ENCODE measurements around the gene CYRIA.

The CYRIA gene

DNA sequence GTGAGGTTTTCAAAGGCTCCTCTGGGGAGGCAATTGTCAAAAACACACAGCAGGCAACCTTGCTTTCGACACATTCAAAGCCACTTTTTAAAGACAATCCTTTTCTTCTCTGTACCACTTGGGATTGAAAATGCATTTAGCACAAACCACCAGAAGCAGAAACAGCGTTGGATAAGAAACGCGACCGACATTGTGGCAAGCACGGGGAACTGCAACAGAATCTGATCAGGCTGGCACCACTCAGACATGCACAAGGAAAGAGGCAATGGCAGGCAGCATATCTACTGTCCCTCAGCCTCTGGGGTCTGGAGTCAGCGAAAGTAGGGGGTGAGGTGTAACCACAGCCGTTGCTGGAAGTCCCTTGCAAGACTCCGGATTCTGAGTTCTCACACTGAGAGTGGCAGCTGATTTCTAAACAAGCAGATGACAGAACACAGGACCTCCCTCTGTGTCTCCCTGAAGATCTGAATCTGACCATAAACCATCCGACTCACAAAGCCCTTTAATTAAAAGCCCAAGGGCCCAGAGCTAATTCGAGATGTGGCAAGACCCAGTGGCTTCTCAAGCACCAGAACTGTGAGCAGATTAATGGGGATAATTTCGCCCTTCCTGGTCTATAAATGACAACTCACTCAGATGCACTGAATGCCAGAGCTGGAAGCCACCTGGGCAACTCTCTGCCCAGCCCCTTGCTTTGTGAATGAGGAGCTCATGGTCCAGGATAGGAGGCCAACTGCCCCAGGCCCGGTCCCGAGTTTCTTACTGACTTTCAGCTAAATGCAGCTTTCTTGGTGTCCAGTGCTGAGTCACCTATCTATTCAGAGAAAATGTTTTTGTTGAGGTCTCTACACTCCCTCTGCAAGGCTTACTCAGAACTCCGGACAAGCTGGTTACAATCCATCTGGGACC, 29.6 kb downstream of the CYRIA start:
- Histone ChIP-seq H3K27me3 (ENCODE audit: control insufficient read depth, insufficient read depth, low read length) (no peaks in the 10 kb centered on the region), H3K4me2 (ENCODE audit: low read length) (no peak overlapping the region), H3K4me3 (ENCODE audit: low read depth, low read length) (no peak overlapping the region), H3K36me3 (ENCODE audit: control insufficient read depth, insufficient read depth, low read length) (no peaks in the 10 kb centered on the region), H3K27ac (no peak overlapping the region), H3K79me2 (no peaks in the 10 kb centered on the region), H2AFZ (no peak overlapping the region), H3K9ac (no peak overlapping the region), H3K4me1 (no peaks in the 10 kb centered on the region), H3K9me3 (ENCODE audit: control insufficient read depth, low read length) (no peaks in the 10 kb centered on the region)
- TF ChIP-seq, protein P1, sequence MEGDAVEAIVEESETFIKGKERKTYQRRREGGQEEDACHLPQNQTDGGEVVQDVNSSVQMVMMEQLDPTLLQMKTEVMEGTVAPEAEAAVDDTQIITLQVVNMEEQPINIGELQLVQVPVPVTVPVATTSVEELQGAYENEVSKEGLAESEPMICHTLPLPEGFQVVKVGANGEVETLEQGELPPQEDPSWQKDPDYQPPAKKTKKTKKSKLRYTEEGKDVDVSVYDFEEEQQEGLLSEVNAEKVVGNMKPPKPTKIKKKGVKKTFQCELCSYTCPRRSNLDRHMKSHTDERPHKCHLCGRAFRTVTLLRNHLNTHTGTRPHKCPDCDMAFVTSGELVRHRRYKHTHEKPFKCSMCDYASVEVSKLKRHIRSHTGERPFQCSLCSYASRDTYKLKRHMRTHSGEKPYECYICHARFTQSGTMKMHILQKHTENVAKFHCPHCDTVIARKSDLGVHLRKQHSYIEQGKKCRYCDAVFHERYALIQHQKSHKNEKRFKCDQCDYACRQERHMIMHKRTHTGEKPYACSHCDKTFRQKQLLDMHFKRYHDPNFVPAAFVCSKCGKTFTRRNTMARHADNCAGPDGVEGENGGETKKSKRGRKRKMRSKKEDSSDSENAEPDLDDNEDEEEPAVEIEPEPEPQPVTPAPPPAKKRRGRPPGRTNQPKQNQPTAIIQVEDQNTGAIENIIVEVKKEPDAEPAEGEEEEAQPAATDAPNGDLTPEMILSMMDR (IDR thresholded peaks at IDR 0.05) = no peak

DNA sequence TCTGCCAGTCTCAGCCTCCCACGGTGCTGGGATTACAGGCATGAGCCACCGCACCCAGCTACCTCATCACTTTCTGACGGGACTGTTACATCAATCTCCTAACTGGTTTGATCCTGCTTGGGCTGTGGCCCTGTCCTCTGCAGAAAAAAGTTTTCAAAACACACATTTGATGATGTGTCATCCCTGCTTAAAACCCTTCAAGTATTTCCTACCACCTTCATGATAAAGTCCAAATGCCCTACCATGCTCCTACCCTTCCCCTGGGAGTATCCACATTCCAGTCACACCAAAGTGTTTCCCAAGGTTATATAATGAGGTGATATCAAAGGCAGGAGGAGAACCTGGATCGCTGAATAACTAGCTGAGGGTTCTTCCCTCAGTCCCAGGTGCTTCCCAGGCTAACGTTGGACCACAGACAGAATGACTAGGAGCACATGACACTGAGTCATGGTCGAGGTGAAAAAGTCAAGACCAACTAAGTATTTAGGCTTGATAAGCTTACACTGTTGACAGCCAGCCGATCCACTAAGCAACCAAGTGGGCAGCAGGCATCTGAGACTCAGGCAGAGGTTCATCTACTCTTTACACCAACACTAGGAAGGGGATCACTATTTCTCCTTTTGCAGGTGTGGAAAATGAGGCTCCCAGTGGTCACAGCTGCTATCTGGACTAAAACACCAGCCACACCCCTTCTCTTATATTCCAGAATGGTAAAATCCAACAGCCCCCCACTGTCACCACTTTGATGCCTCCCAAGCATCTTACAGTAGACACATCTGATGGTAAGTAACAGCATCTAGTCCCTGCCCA, 31.8 kb downstream of the CYRIA start:
- Histone ChIP-seq H3K9me3 (ENCODE audit: control insufficient read depth, low read length) (no peaks in the 10 kb centered on the region), H2AFZ (no peak overlapping the region), H3K4me1 (no peaks in the 10 kb centered on the region), H3K4me3 (ENCODE audit: low read depth, low read length) (no peak overlapping the region), H3K27me3 (ENCODE audit: control insufficient read depth, insufficient read depth, low read length) (no peaks in the 10 kb centered on the region), H3K4me2 (ENCODE audit: low read length) (no peak overlapping the region), H3K27ac (no peak overlapping the region), H3K9ac (no peak overlapping the region), H3K79me2 (no peaks in the 10 kb centered on the region), H3K36me3 (ENCODE audit: control insufficient read depth, insufficient read depth, low read length) (no peaks in the 10 kb centered on the region)
- TF ChIP-seq, protein P1 (IDR thresholded peaks at IDR 0.05) = no peak

DNA sequence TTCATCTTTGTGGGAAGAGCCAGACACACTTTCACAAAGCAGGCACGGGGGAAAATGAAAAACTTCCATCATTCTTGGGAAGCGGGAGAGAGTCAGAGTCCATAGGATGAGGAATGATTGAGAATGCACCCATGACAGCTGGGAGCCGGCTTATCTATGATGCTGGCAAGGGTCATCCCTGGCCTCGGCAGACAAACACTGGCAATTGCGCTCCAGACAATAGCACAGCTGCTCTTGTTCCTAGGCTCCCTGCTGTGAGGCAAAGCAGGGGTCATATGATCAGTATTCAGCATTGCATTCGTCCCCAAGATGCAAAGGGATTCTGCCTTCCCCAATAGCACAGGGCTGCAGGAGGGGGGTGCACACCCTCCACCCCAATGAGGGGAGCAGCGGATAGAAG, 33.0 kb downstream of the CYRIA start:
- Histone ChIP-seq H3K4me3 (ENCODE audit: low read depth, low read length) (no peak overlapping the region), H3K4me1 (no peaks in the 10 kb centered on the region), H3K4me2 (ENCODE audit: low read length) (no peak overlapping the region), H3K9me3 (ENCODE audit: control insufficient read depth, low read length) (no peaks in the 10 kb centered on the region), H3K27ac (no peak overlapping the region), H3K79me2 (no peaks in the 10 kb centered on the region), H3K36me3 (ENCODE audit: control insufficient read depth, insufficient read depth, low read length) (no peaks in the 10 kb centered on the region), H2AFZ (no peak overlapping the region), H3K27me3 (ENCODE audit: control insufficient read depth, insufficient read depth, low read length) (no peaks in the 10 kb centered on the region), H3K9ac (no peak overlapping the region)
- TF ChIP-seq, protein P1 (IDR thresholded peaks at IDR 0.05) = no peak

DNA sequence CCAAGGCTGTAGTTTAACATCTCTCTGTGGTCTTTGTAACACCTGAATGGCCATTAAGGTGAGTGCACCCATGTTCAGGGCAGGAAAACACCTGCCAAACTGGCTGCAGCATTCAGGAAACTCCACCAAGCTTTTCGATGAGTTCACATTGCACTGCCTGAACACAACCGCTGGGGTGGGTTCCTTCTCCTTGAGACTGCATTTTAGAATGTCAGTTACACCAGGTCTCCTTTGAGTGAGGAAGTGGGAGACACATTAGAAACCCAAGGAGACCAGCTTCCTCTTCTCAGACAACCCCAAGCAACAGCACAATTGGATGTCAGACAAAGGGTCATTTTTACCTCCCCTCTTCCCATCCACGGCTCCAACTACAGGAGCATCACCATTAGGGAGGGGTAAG, 35.2 kb downstream of the CYRIA start:
- Histone ChIP-seq H3K9ac (no peak overlapping the region), H3K4me2 (ENCODE audit: low read length) (no peak overlapping the region), H3K9me3 (ENCODE audit: control insufficient read depth, low read length) (no peaks in the 10 kb centered on the region), H3K36me3 (ENCODE audit: control insufficient read depth, insufficient read depth, low read length) (no peaks in the 10 kb centered on the region), H2AFZ (no peak overlapping the region), H3K4me3 (ENCODE audit: low read depth, low read length) (no peak overlapping the region), H3K27me3 (ENCODE audit: control insufficient read depth, insufficient read depth, low read length) (no peaks in the 10 kb centered on the region), H3K27ac (no peak overlapping the region), H3K79me2 (no peaks in the 10 kb centered on the region), H3K4me1 (no peaks in the 10 kb centered on the region)
- TF ChIP-seq, protein P1 (IDR thresholded peaks at IDR 0.05) = no peak

Data from parathyroid adenoma (tissue), 2 donors.